Caki2 (cell line): ENCODE data around the gene C17orf107. TPM values are rescaled to one million over a fixed set of nuclear protein-coding genes. Genes with fewer than 3 reads are reported as not detected.
"Not testable (repeated sequence)": the region's sequence is repeated elsewhere in the genome, so short reads cannot be mapped to it uniquely, and the experiment has no call there.

Experiments used
- DNase-seq: peaks from one replicate; pipeline ENCODE4 v3.0.0-alpha.2; 2015; ENCODE audit warnings: low read depth
- in situ Hi-C: cut with HindIII; loops from 2 replicates; pipeline ENCODE4 v1.10.0; 2016; ENCODE audit warnings: low sequenced_read_pairs, low pct_unique_long_range_greater_than_20kb, mixed read lengths
- total RNA-seq: library from RNA; depleted of rRNA; stranded (reverse); fragments of >200 nt; shearing (Covaris generic); gene quantifications from 2 replicates; pipeline ENCODE4 v1.2.3, GENCODE V29; 2014; ENCODE audit warnings: low replicate concordance

The C17orf107 gene
- total RNA-seq, 1 experiment from 2014 or later = 8.6 TPM

GRCh38 chr17:4920351-4921048, 21.2 kb downstream of the C17orf107 start:
- in situ Hi-C loops = no loop called here
- no peak for DNase-seq

GRCh38 chr17:4921320-4921719, 22.0 kb downstream of the C17orf107 start:
- in situ Hi-C loops = no loop called here
- no peak for DNase-seq

- DNase-seq, in situ Hi-C loops: not testable (repeated sequence)
Observed at GRCh38 chr17:4926577-4927335, 27.4 kb downstream of the C17orf107 start.

- in situ Hi-C loops = no loop called here
Observed at GRCh38 chr17:4928881-4929280, 29.5 kb downstream of the C17orf107 start.

GRCh38 chr17:4931963-4932362, 32.6 kb downstream of the C17orf107 start, which contains the start of gene GP1BA:
Gene GP1BA, plus strand, starts transcription at chr17:4932277. Its CDS starts 328 bp downstream, at chr17:4932605.
- in situ Hi-C loops = no loop called here
- DNase-seq = no peak

More at GRCh38 chr17:4928881-4929280, 29.5 kb downstream of the C17orf107 start:
- no peak for DNase-seq

- in situ Hi-C loops = no loop called here
- no peak for DNase-seq
Observed at GRCh38 chr17:4932756-4933155, 33.4 kb downstream of the C17orf107 start.

- DNase-seq = no peak
- in situ Hi-C loops = no loop called here
Observed at GRCh38 chr17:4933646-4934045, 34.3 kb downstream of the C17orf107 start.

- in situ Hi-C loops = no loop called here
- DNase-seq = peak; percentile 48
Observed at GRCh38 chr17:4934173-4934979, 35.0 kb downstream of the C17orf107 start.

GRCh38 chr17:4935650-4936049, 36.3 kb downstream of the C17orf107 start:
- no peak for DNase-seq
- in situ Hi-C loops = no loop called here

GRCh38 chr17:4936436-4936835, 37.1 kb downstream of the C17orf107 start:
- DNase-seq = no peak
- in situ Hi-C loops = no loop called here

- in situ Hi-C loops = no loop called here
- DNase-seq = no peak
Observed at GRCh38 chr17:4937553-4937952, 38.2 kb downstream of the C17orf107 start.

GRCh38 chr17:4938069-4938491, 38.7 kb downstream of the C17orf107 start:
- in situ Hi-C loops = no loop called here
- no peak for DNase-seq

GRCh38 chr17:4938688-4939545, 39.6 kb downstream of the C17orf107 start:
- DNase-seq = no peak
- in situ Hi-C loops = no loop called here

GRCh38 chr17:4939546-4939795, 40.1 kb downstream of the C17orf107 start:
- in situ Hi-C loops = no loop called here
- DNase-seq = no peak

GRCh38 chr17:4939796-4940554, 40.6 kb downstream of the C17orf107 start, which contains the start of the genes RNF167 and SLC25A11:
Gene RNF167, plus strand, starts transcription at chr17:4940268. Its CDS starts 642 bp downstream, at chr17:4940910.
Gene SLC25A11, minus strand, starts transcription at chr17:4940046. Its CDS starts 136 bp downstream, at chr17:4939910.
- in situ Hi-C loops = no loop called here

GRCh38 chr17:4940555-4941318, 41.4 kb downstream of the C17orf107 start:
- in situ Hi-C loops = no loop called here
- DNase-seq = no peak

More at GRCh38 chr17:4939796-4940554, 40.6 kb downstream of the C17orf107 start, which contains the start of the genes RNF167 and SLC25A11:
- peak; percentile 98 for DNase-seq

GRCh38 chr17:4941319-4941610, 41.9 kb downstream of the C17orf107 start:
- in situ Hi-C loops = no loop called here
- DNase-seq = no peak
